Suprapubic skin (tissue), 3 donors: ENCODE data around the gene RELT.

Experiments
- CTCF ChIP-seq, 2 donors: fragments of 200-600 bp in 1 of 2; fragments of 450-650 bp in 1 of 2; sonication (generic) in 1 of 2; IDR thresholded peaks; one replicate each; pipeline ENCODE4 v1.5.1; 2016 to 2019; ENCODE audit warnings: antibody characterized with exemption in 2 of 2, mild to moderate bottlenecking in 1 of 2, moderate library complexity in 1 of 2
- POLR2A ChIP-seq, 2 donors: fragments of 450-650 bp; IDR thresholded peaks; one replicate each; pipeline ENCODE4 v1.6.1; 2017; ENCODE audit warnings: antibody characterized with exemption in 2 of 2, mild to moderate bottlenecking in 2 of 2, moderate library complexity in 2 of 2

- TF ChIP-seq CTCF (IDR thresholded peaks at IDR 0.05) (no peak), POLR2A (IDR thresholded peaks at IDR 0.05) (no peak)
Observed at GRCh38 chr11:73388265-73389133, 12.3 kb downstream of the RELT start.
